Urothelium cell line (cell line): ENCODE results near the gene STAU1.
"Not testable (repeated sequence)": the region's sequence is repeated elsewhere in the genome, so short reads cannot be mapped to it uniquely, and the experiment has no call there.

Experiments
- DNase-seq: peaks from one replicate; pipeline ENCODE4 v3.0.0; 2011; ENCODE audit warnings: low spot score, mixed read lengths
- FAIRE-seq: peaks from 2 replicates; lab custom pipeline; 2011; peaks lifted over from hg19 to GRCh38; lab: Jason Lieb, UNC

The STAU1 gene

GRCh38 chr20:49187851-49188641, at the start of gene STAU1:
Gene STAU1 (minus strand): TSS chr20:49188334. CDS start chr20:49166201, 22,133 bp downstream.
- peak; percentile 96 for FAIRE-seq
- DNase-seq = peak; percentile 100

GRCh38 chr20:49237531-49237930, 49.4 kb upstream of the STAU1 start:
- FAIRE-seq (no peak), DNase-seq (no peak)

GRCh38 chr20:49236301-49236700, 48.2 kb upstream of the STAU1 start:
- no peak for DNase-seq
- FAIRE-seq = no peak

DNA sequence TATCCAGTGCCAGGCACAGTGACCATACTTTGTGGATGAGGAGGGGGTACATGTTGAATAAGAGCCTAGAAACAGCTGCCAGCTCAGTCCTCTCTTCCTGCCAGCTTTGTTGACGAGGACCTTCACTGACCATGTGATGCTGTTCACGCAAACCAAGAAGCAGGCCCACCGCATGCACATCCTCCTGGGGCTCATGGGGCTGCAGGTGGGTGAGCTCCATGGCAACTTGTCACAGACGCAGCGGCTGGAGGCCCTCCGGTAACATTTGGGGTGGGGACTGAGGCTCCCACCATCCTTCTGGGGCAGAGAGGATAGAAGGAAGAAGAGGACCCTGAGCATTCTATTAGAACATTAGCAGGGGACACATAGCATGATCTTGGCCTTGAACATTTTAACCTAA, 46.7 kb upstream of the STAU1 start:
- no peak for FAIRE-seq
- no peak for DNase-seq

GRCh38 chr20:49233226-49233625, 45.1 kb upstream of the STAU1 start:
- DNase-seq = no peak
- no peak for FAIRE-seq

GRCh38 chr20:49231471-49231870, 43.3 kb upstream of the STAU1 start:
- FAIRE-seq (no peak), DNase-seq (no peak)

DNA sequence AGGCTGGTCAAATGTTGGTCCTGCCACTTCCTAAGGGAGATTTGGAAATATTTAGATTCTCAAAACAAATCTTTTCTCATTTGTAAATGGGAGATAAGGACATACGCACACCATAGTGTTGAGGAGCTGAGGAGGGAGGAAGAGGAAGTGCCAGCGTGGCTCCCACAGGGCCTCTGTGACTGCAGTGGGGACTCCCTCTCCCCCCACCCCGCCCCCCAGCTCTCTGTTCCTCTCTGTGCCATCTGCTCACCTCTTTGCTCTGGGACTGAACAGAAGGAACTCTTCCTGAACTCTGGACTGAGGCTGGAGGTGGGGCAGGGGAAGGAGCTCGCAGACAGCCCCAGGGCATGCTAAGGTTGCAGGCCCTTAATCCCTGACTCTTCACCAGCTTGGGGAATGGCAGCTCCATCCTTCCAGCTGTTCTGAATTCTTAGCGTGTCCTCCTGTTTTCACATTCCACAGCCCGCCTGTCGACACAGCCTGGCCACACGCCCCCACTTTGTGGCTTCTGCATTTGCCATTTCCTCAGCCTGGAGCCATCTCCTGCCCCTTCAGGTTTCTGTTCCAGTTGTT, 42.5 kb upstream of the STAU1 start:
- DNase-seq (no peak), FAIRE-seq (no peak)

DNA sequence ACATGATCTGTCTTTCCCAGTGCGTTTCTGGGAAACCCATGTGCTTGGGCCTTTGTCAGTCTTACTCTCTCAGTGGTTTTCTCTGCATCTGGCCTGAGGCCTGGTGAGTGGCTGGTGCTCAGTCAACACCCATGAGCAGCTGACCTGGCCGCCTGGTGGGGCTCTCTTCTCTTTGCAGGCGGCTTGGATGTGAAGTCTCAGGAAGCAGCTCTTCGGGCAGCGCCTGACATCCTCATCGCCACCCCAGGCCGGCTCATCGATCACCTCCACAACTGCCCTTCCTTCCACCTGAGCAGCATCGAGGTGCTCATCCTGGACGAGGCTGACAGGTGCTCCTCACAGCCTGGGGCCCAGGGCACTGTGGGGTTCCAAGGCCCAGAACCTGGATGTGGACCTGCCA, 41.9 kb upstream of the STAU1 start:
- DNase-seq = no peak
- no peak for FAIRE-seq

- no peak for FAIRE-seq
Measured at GRCh38 chr20:49229381-49229780, 41.2 kb upstream of the STAU1 start.

GRCh38 chr20:49228676-49229075, 40.5 kb upstream of the STAU1 start:
- no peak for DNase-seq
- FAIRE-seq = no peak

More at GRCh38 chr20:49229381-49229780, 41.2 kb upstream of the STAU1 start:
- DNase-seq = no peak

DNA sequence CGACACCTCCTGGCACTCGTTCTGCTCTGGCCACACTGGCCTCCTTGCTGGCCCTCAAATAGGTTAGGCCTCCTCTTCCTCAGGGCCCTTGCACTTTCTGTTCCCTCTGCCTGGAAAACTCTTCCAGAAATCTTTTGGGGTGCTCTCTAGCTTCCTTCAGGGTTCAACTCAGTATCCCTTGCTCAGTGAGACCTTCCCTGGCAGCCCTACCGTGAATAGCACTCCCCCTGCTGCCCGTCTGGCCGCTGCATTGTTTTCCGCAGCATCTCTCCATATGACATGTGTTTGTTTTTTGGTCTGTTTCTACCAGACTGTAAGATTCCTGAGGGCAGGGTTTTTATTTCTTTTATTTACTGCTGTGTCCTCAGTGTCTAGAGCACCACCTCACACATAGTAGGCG, 37.8 kb upstream of the STAU1 start:
- FAIRE-seq (no peak), DNase-seq (no peak)

GRCh38 chr20:49219924-49220831, 32.0 kb upstream of the STAU1 start:
- FAIRE-seq (no peak), DNase-seq (no peak)

- DNase-seq = peak; percentile 100
- peak; percentile 98 for FAIRE-seq
Measured at GRCh38 chr20:49219091-49219923, 31.2 kb upstream of the STAU1 start, which contains the start of gene DDX27. Gene DDX27 (plus strand): TSS chr20:49219416. CDS start chr20:49219449, 33 bp downstream.

GRCh38 chr20:49218739-49219090, 30.6 kb upstream of the STAU1 start:
- not testable (repeated sequence) for FAIRE-seq, DNase-seq

DNA sequence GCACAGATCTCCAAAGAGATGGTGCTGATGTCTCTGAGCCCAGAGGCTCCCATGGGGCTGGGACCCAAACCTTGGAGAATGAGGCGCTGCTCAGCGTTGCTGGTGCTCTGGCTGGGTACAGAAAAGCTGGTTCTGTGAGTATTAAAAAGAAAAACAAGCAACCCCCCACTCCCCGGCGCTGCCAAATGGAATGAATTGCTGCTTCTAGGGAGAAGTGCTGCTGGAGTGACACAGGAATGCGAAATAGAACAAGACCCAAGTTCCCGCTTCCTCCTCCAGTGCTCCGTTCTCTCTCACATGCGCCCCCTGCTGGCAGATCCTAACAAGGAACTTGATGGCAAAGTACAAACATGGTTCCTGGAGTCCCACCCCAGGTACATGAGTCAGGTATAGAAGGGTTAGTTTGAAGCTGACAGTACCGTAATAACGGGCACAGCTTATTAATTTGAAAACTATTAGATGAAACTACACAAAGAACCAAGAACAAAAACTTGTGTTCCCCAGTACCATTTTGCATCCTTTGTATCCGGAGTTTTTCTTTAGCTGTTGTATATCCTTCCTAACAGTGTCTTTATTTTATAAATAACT, 29.0 kb upstream of the STAU1 start:
- FAIRE-seq (peak; percentile 17), DNase-seq (peak; percentile 91)

DNA sequence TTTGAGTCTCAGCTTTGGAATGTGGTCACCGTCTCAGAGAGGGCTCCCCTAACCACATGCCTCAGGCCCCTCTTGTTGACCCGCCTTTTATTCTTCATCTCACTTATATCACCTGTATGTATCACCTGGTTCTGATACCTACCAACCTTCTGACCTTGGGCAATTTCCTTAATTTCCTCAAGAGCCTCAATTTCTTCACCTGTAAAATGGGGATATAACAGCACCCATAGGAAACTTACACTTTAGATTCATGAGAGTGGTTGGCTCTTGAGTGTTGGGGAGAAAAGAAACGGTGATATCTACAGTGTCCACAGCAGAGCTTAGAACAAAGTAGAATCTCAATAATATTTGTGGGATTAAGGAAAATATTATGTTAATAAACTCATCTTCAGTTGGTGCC, 27.1 kb upstream of the STAU1 start:
- DNase-seq (no peak), FAIRE-seq (no peak)

- no peak for FAIRE-seq
- DNase-seq = no peak
Measured at GRCh38 chr20:49214571-49214970, 26.4 kb upstream of the STAU1 start.

DNA sequence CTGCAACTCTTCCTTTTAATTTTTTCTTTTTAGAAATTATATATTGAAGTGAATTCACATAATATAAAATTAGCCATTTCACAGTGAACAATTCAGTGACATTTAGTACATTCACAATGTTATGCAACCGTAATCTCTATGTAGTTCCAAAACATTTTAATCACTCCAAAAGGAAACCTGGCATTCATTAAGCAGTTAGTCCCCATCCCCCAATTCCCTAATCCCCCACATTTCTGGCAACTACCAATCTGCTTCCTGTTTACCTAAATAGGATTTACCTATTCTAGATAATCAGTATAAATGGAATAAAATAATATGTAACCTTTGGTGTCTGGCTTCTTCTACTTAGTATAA, 22.6 kb upstream of the STAU1 start:
- DNase-seq = no peak
- no peak for FAIRE-seq

DNA sequence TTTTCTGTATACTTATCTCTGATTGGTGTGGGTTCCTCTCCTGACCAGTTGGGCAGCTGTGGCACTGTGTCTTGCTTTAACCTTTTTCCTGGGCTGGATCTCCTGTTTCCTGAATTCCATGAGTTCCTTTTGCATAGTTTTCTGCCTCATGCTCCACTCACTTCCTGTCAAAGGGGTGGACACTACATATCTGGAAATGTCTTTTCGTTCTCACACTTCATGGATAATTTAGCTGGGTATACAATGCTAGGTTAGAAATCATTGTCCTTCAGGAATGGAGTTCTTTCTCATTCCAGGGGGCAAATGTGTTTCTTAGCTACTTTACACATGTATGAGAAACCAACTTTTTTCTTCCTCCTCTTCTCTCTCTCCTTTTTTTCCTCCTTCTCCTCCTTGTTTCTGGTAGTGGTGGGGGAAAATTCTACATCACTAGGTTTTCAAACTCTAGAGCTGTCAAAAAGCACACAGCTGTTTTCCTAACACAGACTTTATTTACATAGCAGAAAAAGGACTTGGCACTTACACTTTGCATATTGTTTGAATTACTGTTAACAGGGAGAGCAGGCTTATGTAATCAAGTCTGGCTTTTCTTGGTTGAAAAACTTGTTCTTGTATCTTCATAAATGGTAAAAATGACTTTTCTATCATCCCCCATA, 22.1 kb upstream of the STAU1 start:
- FAIRE-seq = no peak
- peak; percentile 19 for DNase-seq

GRCh38 chr20:49207076-49207475, 18.9 kb upstream of the STAU1 start:
- DNase-seq (no peak), FAIRE-seq (no peak)
